HepG2 (cell line): ENCODE measurements around the gene ENPP7. TPM values are rescaled to one million over a fixed set of nuclear protein-coding genes. Genes with fewer than 3 reads are reported as not detected.

Experiments used
- CBX5 ChIP-seq: sonication (generic); formaldehyde crosslinking; IDR thresholded peaks from 2 replicates; pipeline ENCODE4 v1.4.0; 2020; ENCODE audit warnings: missing genetic modification reagents, borderline replicate concordance
- DMAP1 ChIP-seq: IDR thresholded peaks from 2 replicates; pipeline ENCODE4 v1.6.1; 2016
- ETV5 ChIP-seq: IDR thresholded peaks from 2 replicates; pipeline ENCODE4 v1.6.1; 2018; ENCODE audit warnings: missing biosample characterization, missing genetic modification reagents, inconsistent platforms, borderline replicate concordance
- HNRNPK ChIP-seq: fragments of 200-400 bp; formaldehyde crosslinking; IDR thresholded peaks from 2 replicates; pipeline ENCODE4 v1.6.1; 2018; ENCODE audit warnings: low read length, low read depth, moderate library complexity, mild to moderate bottlenecking; ENCODE audit not compliant: poor library complexity, severe bottlenecking
- KAT8 ChIP-seq: IDR thresholded peaks from 2 replicates; pipeline ENCODE4 v1.6.1; 2016; ENCODE audit warnings: missing genetic modification reagents, missing compliant biosample characterization
- KLF9 ChIP-seq: IDR thresholded peaks from 2 replicates; pipeline ENCODE4 v1.6.1; 2016; ENCODE audit warnings: low read depth
- LCORL ChIP-seq, 2 experiments: fragments of 450-650 bp in 1 of 2; sonication (generic) in 1 of 2; formaldehyde crosslinking in 1 of 2; IDR thresholded peaks; 2 replicates each; pipeline versions ENCODE4 v1.5.0 to v1.6.1; 2017 to 2020; ENCODE audit warnings: antibody characterized with exemption in 1 of 2, missing genetic modification reagents in 1 of 2
- MED8 ChIP-seq: sonication (generic); formaldehyde crosslinking; IDR thresholded peaks from 2 replicates; pipeline ENCODE4 v1.8.1; 2023; ENCODE audit warnings: mild to moderate bottlenecking, missing genetic modification reagents; ENCODE audit not compliant: insufficient replicate concordance
- MLX ChIP-seq: IDR thresholded peaks from 2 replicates; pipeline ENCODE4 v1.6.1; 2016
- RBFOX2 ChIP-seq: fragments of 200-400 bp; formaldehyde crosslinking; IDR thresholded peaks from 2 replicates; pipeline ENCODE4 v1.6.1; 2017; ENCODE audit warnings: low read depth, mild to moderate bottlenecking, low read length
- SIN3A ChIP-seq: IDR thresholded peaks from 2 replicates; pipeline ENCODE4 v1.6.1; 2011; ENCODE audit warnings: low read depth, mild to moderate bottlenecking, control low read depth, low read length, borderline replicate concordance
- THAP11 ChIP-seq: IDR thresholded peaks from 2 replicates; pipeline ENCODE4 v1.6.1; 2016; ENCODE audit warnings: missing biosample characterization, missing genetic modification reagents
- THAP7 ChIP-seq: sonication (generic); formaldehyde crosslinking; IDR thresholded peaks from 2 replicates; pipeline ENCODE4 v1.8.1; 2023; ENCODE audit warnings: mild to moderate bottlenecking, missing genetic modification reagents
- UBTF ChIP-seq: sonication (generic); formaldehyde crosslinking; IDR thresholded peaks from 2 replicates; pipeline ENCODE4 v1.4.0; 2020; ENCODE audit warnings: mild to moderate bottlenecking, missing genetic modification reagents
- YY1 ChIP-seq: IDR thresholded peaks from 2 replicates; pipeline ENCODE4 v1.6.1; 2011; ENCODE audit warnings: low read length, low read depth, moderate library complexity, mild to moderate bottlenecking; ENCODE audit not compliant: insufficient read depth, insufficient replicate concordance
- ZFY ChIP-seq: sonication (generic); formaldehyde crosslinking; IDR thresholded peaks from 2 replicates; pipeline ENCODE4 v1.4.0; 2020; ENCODE audit warnings: missing genetic modification reagents
- ZNF232 ChIP-seq: sonication (generic); formaldehyde crosslinking; IDR thresholded peaks from 2 replicates; pipeline ENCODE4 v1.4.0; 2020; ENCODE audit warnings: missing genetic modification reagents, borderline replicate concordance
- ZNF281 ChIP-seq: sonication (generic); formaldehyde crosslinking; IDR thresholded peaks from 2 replicates; pipeline ENCODE4 v1.4.0; 2020; ENCODE audit warnings: missing genetic modification reagents, borderline replicate concordance
- ZNF543 ChIP-seq: sonication (generic); formaldehyde crosslinking; IDR thresholded peaks from 2 replicates; pipeline ENCODE4 v1.4.0; 2020; ENCODE audit warnings: mild to moderate bottlenecking, missing genetic modification reagents
- ZNF547 ChIP-seq: sonication (generic); formaldehyde crosslinking; IDR thresholded peaks from 2 replicates; pipeline ENCODE4 v1.5.1; 2020; ENCODE audit warnings: mild to moderate bottlenecking, missing genetic modification reagents
- ZNF556 ChIP-seq: sonication (generic); formaldehyde crosslinking; IDR thresholded peaks from 2 replicates; pipeline ENCODE4 v1.4.0; 2020; ENCODE audit warnings: mild to moderate bottlenecking, missing genetic modification reagents, borderline replicate concordance
- ZNF570 ChIP-seq: sonication (generic); formaldehyde crosslinking; IDR thresholded peaks from 2 replicates; pipeline ENCODE4 v1.4.0; 2020; ENCODE audit warnings: mild to moderate bottlenecking, missing genetic modification reagents, borderline replicate concordance
- ZNF788 ChIP-seq: sonication (generic); formaldehyde crosslinking; IDR thresholded peaks from 2 replicates; pipeline ENCODE4 v1.5.0; 2020; ENCODE audit warnings: mild to moderate bottlenecking, missing genetic modification reagents, borderline replicate concordance
- polyA plus RNA-seq, 8 experiments: library from polyadenylated mRNA; depleted of rRNA in 3 of 8; stranded (reverse) in 7 of 8; unstranded in 1 of 8; fragments of >200 nt; fragmentation: Illumina TruSeq in 4 of 8; extraction: Trizol in 4 of 8; gene quantifications; 2 replicates each; pipeline versions ENCODE4 v1.2.1 to v1.2.3, GENCODE V29; 2011 to 2016; ENCODE audit warnings: low read depth in 4 of 8, missing spikeins in 1 of 8, mixed read lengths in 1 of 8; ENCODE audit not compliant: insufficient read depth in 1 of 8
- total RNA-seq, 5 experiments: library from RNA; depleted of rRNA; stranded (reverse); fragments of >200 nt; fragmentation: Illumina TruSeq; extraction: Trizol; gene quantifications; 2 replicates each; pipeline ENCODE4 v1.2.3, GENCODE V29; 2016; ENCODE audit warnings: low read depth in 1 of 5

ENPP7 gene
- total and polyA plus RNA-seq, 2 of the 13 experiments (the other 11 are each of a cell fraction or from before 2014, with no cell fraction given): 1.1 to 2.2 TPM

GRCh38 chr17:79741751-79742588 lies 11.2 kb downstream of the ENPP7 start (continued):
- TF ChIP-seq MED8 (CRISPR knock-in tag) (peak; percentile 32), LCORL (IDR thresholded peaks at IDR 0.05) (no peak), LCORL (CRISPR knock-in tag; IDR thresholded peaks at IDR 0.05) (peak; percentile 67), RBFOX2 (peak; percentile 63), ETV5 (CRISPR knock-in tag) (peak; percentile 65), ZNF547 (CRISPR knock-in tag) (peak; percentile 75), SIN3A (peak; percentile 77; the same call in 1 of the 2 replicates), YY1 (peak; percentile 66), CBX5 (peak; percentile 50; the same call in 1 of the 2 replicates), ZNF281 (no peak), ZNF788 (CRISPR knock-in tag) (peak; percentile 73; the same call in 1 of the 2 replicates), MLX (CRISPR knock-in tag) (peak; percentile 40; the same call in 1 of the 2 replicates), ZFY (CRISPR knock-in tag) (peak; percentile 80), KLF9 (peak; percentile 83; the same call in 1 of the 2 replicates), ZNF556 (CRISPR knock-in tag) (peak; percentile 19; the same call in 1 of the 2 replicates), HNRNPK (peak; percentile 96), THAP11 (peak; percentile 67), UBTF (peak; percentile 40; the same call in 1 of the 2 replicates), THAP7 (CRISPR knock-in tag) (0 out of 2 replicates have a peak, but pooled peaks have one; percentile 60), KAT8 (CRISPR knock-in tag) (peak; percentile 84), ZNF543 (CRISPR knock-in tag) (peak; percentile 68; the same call in 1 of the 2 replicates), DMAP1 (CRISPR knock-in tag) (peak; percentile 62; the same call in 1 of the 2 replicates), ZNF232 (CRISPR knock-in tag) (peak; percentile 86; the same call in 1 of the 2 replicates), ZNF570 (CRISPR knock-in tag) (no peak)
